Measurements from ENCODE around the gene ZBTB7A.
A peak's percentile ranks its signal among the peaks of the same experiment; 100 is the strongest.

The ZBTB7A gene

GRCh38 chr19:4059891-4060620 lies 6.6 kb downstream of the ZBTB7A start:
- in situ Hi-C loops (cut with MboI; ENCODE audit: low sequenced_read_pairs, unreplicated experiment): no loop called here
- no peak for TF ChIP-seq CTCF (IDR thresholded peaks at IDR 0.05; ENCODE audit: borderline replicate concordance, control extremely low read depth, extremely low read depth, insufficient read depth, missing control alignments)
- DNase-seq (ENCODE audit: low spot score): peak; percentile 84

- in situ Hi-C loops (cut with MboI; ENCODE audit: low sequenced_read_pairs, unreplicated experiment): no loop called here
- no peak for DNase-seq (ENCODE audit: low spot score)
- TF ChIP-seq CTCF (IDR thresholded peaks at IDR 0.05; ENCODE audit: borderline replicate concordance, control extremely low read depth, extremely low read depth, insufficient read depth, missing control alignments): no peak
These were observed 7.2 kb downstream of the ZBTB7A start for GRCh38 chr19:4059453-4059871.

- TF ChIP-seq CTCF (IDR thresholded peaks at IDR 0.05; ENCODE audit: borderline replicate concordance, control extremely low read depth, extremely low read depth, insufficient read depth, missing control alignments): no peak
- in situ Hi-C loops (cut with MboI; ENCODE audit: low sequenced_read_pairs, unreplicated experiment): no loop called here
- no peak for DNase-seq (ENCODE audit: low spot score)
These were observed 7.8 kb downstream of the ZBTB7A start for GRCh38 chr19:4058693-4059452.

- no peak for DNase-seq (ENCODE audit: low spot score)
- TF ChIP-seq CTCF (IDR thresholded peaks at IDR 0.05; ENCODE audit: borderline replicate concordance, control extremely low read depth, extremely low read depth, insufficient read depth, missing control alignments): no peak
- in situ Hi-C loops (cut with MboI; ENCODE audit: low sequenced_read_pairs, unreplicated experiment): no loop called here
These were observed 8.6 kb downstream of the ZBTB7A start for GRCh38 chr19:4057931-4058692.

GRCh38 chr19:4055209-4055552 lies 11.5 kb downstream of the ZBTB7A start:
- in situ Hi-C loops (cut with MboI; ENCODE audit: low sequenced_read_pairs, unreplicated experiment): no loop called here
- DNase-seq (ENCODE audit: low spot score): no peak
- no peak for TF ChIP-seq CTCF (IDR thresholded peaks at IDR 0.05; ENCODE audit: borderline replicate concordance, control extremely low read depth, extremely low read depth, insufficient read depth, missing control alignments)

GRCh38 chr19:4054441-4055208 lies 12.1 kb downstream of the ZBTB7A start:
- no peak for TF ChIP-seq CTCF (IDR thresholded peaks at IDR 0.05; ENCODE audit: borderline replicate concordance, control extremely low read depth, extremely low read depth, insufficient read depth, missing control alignments)
- in situ Hi-C loops (cut with MboI; ENCODE audit: low sequenced_read_pairs, unreplicated experiment): no loop called here
- DNase-seq (ENCODE audit: low spot score): no peak

Data from GM13976 (cell line).